ENCODE data around the gene ANKRD13C.

- TF ChIP-seq, protein P1, sequence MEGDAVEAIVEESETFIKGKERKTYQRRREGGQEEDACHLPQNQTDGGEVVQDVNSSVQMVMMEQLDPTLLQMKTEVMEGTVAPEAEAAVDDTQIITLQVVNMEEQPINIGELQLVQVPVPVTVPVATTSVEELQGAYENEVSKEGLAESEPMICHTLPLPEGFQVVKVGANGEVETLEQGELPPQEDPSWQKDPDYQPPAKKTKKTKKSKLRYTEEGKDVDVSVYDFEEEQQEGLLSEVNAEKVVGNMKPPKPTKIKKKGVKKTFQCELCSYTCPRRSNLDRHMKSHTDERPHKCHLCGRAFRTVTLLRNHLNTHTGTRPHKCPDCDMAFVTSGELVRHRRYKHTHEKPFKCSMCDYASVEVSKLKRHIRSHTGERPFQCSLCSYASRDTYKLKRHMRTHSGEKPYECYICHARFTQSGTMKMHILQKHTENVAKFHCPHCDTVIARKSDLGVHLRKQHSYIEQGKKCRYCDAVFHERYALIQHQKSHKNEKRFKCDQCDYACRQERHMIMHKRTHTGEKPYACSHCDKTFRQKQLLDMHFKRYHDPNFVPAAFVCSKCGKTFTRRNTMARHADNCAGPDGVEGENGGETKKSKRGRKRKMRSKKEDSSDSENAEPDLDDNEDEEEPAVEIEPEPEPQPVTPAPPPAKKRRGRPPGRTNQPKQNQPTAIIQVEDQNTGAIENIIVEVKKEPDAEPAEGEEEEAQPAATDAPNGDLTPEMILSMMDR (IDR thresholded peaks at IDR 0.05 in 4 of 5, conservative IDR thresholded peaks at IDR 0.05 in 1 of 5), result no peak
- TF ChIP-seq POLR2A (IDR thresholded peaks at IDR 0.05), result no peak
These were observed 5.8 kb upstream of the ANKRD13C start for GRCh38 chr1:70360321-70360720.

Measured in gastrocnemius medialis (tissue), 4 donors.